PC-3 (cell line): ENCODE data around the gene NES. TPM values are rescaled to one million over a fixed set of nuclear protein-coding genes. Genes with fewer than 3 reads are reported as not detected.

Source experiments
- ATAC-seq: fragments of 200-7000 bp; cut with Tn5 transposase; 2 replicates; pipeline ENCODE4 v1.9.1; 2020; ENCODE audit warnings: mild to moderate bottlenecking, moderate library complexity
- BruUV-seq: library from RNA; stranded (reverse); fragments of 400-500 nt; replicated peaks from 2 replicates; lab custom pipeline; 2021; lab: Mats Ljungman, UMichigan
- CTCF ChIA-PET: fragments of 300-600 bp; sonication (Branson Sonifier 250); formaldehyde crosslinking; loops from one replicate; lab custom pipeline; 2022; ENCODE audit warnings: antibody characterized with exemption; lab: Charles Lee
- POLR2A ChIA-PET: fragments of 300-600 bp; sonication (Branson Sonifier 250); formaldehyde crosslinking; loops from one replicate; lab custom pipeline; 2022; ENCODE audit warnings: antibody characterized with exemption; ENCODE audit not compliant: unreplicated experiment; lab: Charles Lee
- DNase-seq: peaks from one replicate; pipeline ENCODE4 v3.0.0-alpha.2; 2015
- H2AFZ ChIP-seq: fragments of 300-600 bp; sonication (generic); 2 replicates; pipeline ENCODE4 v1.6.0; 2016; ENCODE audit warnings: antibody characterized with exemption, low read length
- H3F3A ChIP-seq: fragments of 300-600 bp; sonication (generic); one replicate; pipeline ENCODE4 v1.6.0; 2017; ENCODE audit warnings: antibody characterized with exemption, low read length, control low read depth, mild to moderate bottlenecking; ENCODE audit not compliant: unreplicated experiment
- H3K27ac ChIP-seq: fragments of 300-600 bp; sonication (generic); 2 replicates; pipeline ENCODE4 v1.5.1; 2016; ENCODE audit warnings: mild to moderate bottlenecking, low read length
- H3K27me3 ChIP-seq: fragments of 300-600 bp; sonication (generic); 2 replicates; pipeline ENCODE4 v1.6.1; 2016; ENCODE audit warnings: low read length, mixed read lengths
- H3K36me3 ChIP-seq: fragments of 300-600 bp; sonication (generic); 2 replicates; pipeline ENCODE4 v1.6.1; 2016; ENCODE audit warnings: low read depth, mixed run types, low read length, mixed read lengths
- H3K4me1 ChIP-seq: fragments of 300-600 bp; sonication (generic); 2 replicates; pipeline ENCODE4 v1.5.1; 2016; ENCODE audit warnings: low read length; ENCODE audit not compliant: insufficient read depth
- H3K4me2 ChIP-seq: fragments of 300-600 bp; sonication (generic); 2 replicates; pipeline ENCODE4 v1.6.0; 2016; ENCODE audit warnings: low read length
- H3K4me3 ChIP-seq: fragments of 300-600 bp; sonication (generic); 2 replicates; pipeline ENCODE4 v1.5.1; 2016; ENCODE audit warnings: mild to moderate bottlenecking, low read length, mixed read lengths
- H3K79me2 ChIP-seq: fragments of 300-600 bp; sonication (generic); 2 replicates; pipeline ENCODE4 v1.6.1; 2017; ENCODE audit warnings: low read length, mixed read lengths
- H3K9ac ChIP-seq: fragments of 300-600 bp; sonication (generic); 2 replicates; pipeline ENCODE4 v1.6.0; 2016; ENCODE audit warnings: mild to moderate bottlenecking, low read length
- H3K9me2 ChIP-seq: fragments of 300-600 bp; sonication (generic); replicated peaks from 2 replicates; pipeline ENCODE4 v1.6.1; 2016; ENCODE audit warnings: mixed run types, low read length, mixed read lengths
- H3K9me3 ChIP-seq: fragments of 300-600 bp; sonication (generic); 2 replicates; pipeline ENCODE4 v1.6.1; 2016; ENCODE audit warnings: low read length, mixed read lengths
- H4K20me1 ChIP-seq: fragments of 300-600 bp; sonication (generic); 2 replicates; pipeline ENCODE4 v1.6.1; 2016; ENCODE audit warnings: low read length, mixed read lengths
- EZH2 ChIP-seq: fragments of 300-600 bp; sonication (generic); IDR thresholded peaks from one replicate; pipeline ENCODE4 v1.6.1; 2017; ENCODE audit warnings: antibody characterized with exemption, mild to moderate bottlenecking, low read length; ENCODE audit not compliant: unreplicated experiment
- EZH2phosphoT487 ChIP-seq: fragments of 300-600 bp; sonication (generic); IDR thresholded peaks from 2 replicates; pipeline ENCODE4 v1.6.1; 2018; ENCODE audit warnings: mild to moderate bottlenecking, antibody characterized with exemption, low read length, borderline replicate concordance
- intact Hi-C: fragments of 100-400 bp; cut with micrococcal nuclease; formaldehyde crosslinking; loops from 2 replicates; pipeline ENCODE4 v1.9.0; 2023
- total RNA-seq: library from RNA; depleted of rRNA; stranded (reverse); fragments of >200 nt; gene quantifications from 2 replicates; pipeline ENCODE4 v1.2.3, GENCODE V29; 2014
- TF ChIP-seq, protein P1 (sequence below): fragments of 300-600 bp; sonication (generic); conservative IDR thresholded peaks from 2 replicates; pipeline ENCODE4 v1.5.1; 2017; ENCODE audit warnings: antibody characterized with exemption, low read depth, mild to moderate bottlenecking, low read length

NES gene
- total RNA-seq, 1 experiment from 2014 or later = 58.2 TPM

DNA sequence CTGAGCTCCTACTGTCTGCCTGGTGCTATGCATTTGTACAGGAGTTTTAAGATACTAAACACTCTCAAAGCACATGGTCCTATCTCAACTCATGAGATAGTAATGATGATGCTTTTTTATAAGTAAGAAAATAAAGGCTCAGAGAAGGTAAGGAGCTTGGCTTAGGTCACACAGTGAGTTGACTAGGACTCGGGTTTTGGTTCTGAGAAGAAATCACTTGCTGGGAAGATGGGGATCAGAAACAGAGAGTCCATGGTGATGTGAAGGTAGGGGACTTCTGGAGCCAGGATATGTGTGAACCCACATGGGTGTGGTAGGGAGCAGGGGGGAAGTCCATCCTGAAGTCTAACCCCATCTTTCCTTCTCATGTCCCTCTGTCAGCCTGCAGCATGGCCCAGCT, 31.5 kb downstream of the NES start:
- Histone ChIP-seq H3K4me3 (no peak overlapping the region), H3F3A (no peaks in the 10 kb centered on the region), H2AFZ (no peak overlapping the region), H3K36me3 (no peaks in the 10 kb centered on the region), H3K9me2 (no peaks in the 10 kb centered on the region), H3K4me1 (no peaks in the 10 kb centered on the region), H3K27ac (no peak overlapping the region), H3K9ac (no peak overlapping the region), H3K4me2 (no peak overlapping the region), H4K20me1 (no peaks in the 10 kb centered on the region), H3K79me2 (no peaks in the 10 kb centered on the region), H3K27me3 (peaks cover 18% of the 10 kb centered on the region), H3K9me3 (no peaks in the 10 kb centered on the region)
- DNase-seq (no peak), ATAC-seq (no peak)
- no TSS peak for BruUV-seq
- CTCF ChIA-PET = no interaction called here
- TF ChIP-seq EZH2 (no peak), EZH2phosphoT487 (no peak)
- TF ChIP-seq, protein P1, sequence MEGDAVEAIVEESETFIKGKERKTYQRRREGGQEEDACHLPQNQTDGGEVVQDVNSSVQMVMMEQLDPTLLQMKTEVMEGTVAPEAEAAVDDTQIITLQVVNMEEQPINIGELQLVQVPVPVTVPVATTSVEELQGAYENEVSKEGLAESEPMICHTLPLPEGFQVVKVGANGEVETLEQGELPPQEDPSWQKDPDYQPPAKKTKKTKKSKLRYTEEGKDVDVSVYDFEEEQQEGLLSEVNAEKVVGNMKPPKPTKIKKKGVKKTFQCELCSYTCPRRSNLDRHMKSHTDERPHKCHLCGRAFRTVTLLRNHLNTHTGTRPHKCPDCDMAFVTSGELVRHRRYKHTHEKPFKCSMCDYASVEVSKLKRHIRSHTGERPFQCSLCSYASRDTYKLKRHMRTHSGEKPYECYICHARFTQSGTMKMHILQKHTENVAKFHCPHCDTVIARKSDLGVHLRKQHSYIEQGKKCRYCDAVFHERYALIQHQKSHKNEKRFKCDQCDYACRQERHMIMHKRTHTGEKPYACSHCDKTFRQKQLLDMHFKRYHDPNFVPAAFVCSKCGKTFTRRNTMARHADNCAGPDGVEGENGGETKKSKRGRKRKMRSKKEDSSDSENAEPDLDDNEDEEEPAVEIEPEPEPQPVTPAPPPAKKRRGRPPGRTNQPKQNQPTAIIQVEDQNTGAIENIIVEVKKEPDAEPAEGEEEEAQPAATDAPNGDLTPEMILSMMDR = no peak
- POLR2A ChIA-PET = no interaction called here
- intact Hi-C loops = no loop called here

DNA sequence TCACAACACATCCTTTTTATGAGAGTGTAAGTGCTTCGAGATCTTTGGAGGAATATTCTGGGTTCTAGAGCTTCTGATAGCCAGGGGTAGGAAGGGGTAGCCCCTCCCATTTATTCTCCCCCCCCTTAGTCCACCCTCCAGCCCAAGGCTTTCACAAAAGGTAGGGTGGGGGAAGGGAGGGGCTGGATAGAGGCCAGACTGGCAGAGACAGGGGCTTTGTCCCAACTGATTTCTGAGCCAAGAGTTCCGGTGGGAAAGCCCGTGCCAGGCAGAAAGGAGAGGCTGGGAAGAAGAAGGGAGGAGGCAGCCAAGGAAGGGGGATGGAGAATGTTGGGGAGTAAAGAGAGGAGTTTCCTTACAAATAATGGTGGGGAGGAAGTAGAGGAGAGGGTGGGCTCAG, 32.2 kb downstream of the NES start:
- BruUV-seq = no TSS peak
- H2AFZ ChIP-seq = no peak overlapping the region
- ChIA-PET CTCF (no interaction called here), POLR2A (no interaction called here)
- no peak overlapping the region for H3K9ac ChIP-seq
- no peaks in the 10 kb centered on the region for H3K79me2 ChIP-seq
- peaks cover 18% of the 10 kb centered on the region for H3K27me3 ChIP-seq
- H4K20me1 ChIP-seq = no peaks in the 10 kb centered on the region
- TF ChIP-seq, protein P1 = no peak
- TF ChIP-seq EZH2 = no peak
- TF ChIP-seq EZH2phosphoT487 = no peak
- H3K27ac ChIP-seq = no peak overlapping the region
- H3K4me3 ChIP-seq = no peak overlapping the region
- DNase-seq (no peak), ATAC-seq (no peak)
- H3K4me1 ChIP-seq = peaks cover 3% of the 10 kb centered on the region
- H3K9me3 ChIP-seq = no peaks in the 10 kb centered on the region
- H3K4me2 ChIP-seq = no peak overlapping the region
- no peaks in the 10 kb centered on the region for H3K9me2 ChIP-seq
- H3F3A ChIP-seq = no peaks in the 10 kb centered on the region
- no peaks in the 10 kb centered on the region for H3K36me3 ChIP-seq
- intact Hi-C loops = no loop called here

DNA sequence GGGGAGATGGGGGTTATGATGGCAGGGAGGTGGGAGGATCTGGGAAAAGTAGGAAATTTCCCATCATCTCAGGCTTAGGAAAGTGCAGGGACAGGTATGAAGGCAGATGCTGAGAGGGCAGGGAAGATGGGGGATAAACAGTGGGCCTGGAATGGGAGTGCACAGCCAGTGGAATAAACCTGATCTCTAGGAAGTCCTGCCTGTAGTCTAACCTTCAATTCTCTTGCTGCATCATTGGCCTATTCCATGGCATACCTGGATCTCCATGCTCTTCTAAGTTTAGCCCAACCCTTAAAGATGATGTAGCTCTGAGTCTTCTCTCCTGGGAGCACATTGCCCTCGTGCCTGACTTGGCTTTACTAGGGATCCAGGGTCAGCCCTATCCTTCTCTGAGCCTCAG, 32.6 kb downstream of the NES start:
- no peak overlapping the region for H3K4me2 ChIP-seq
- POLR2A ChIA-PET = no interaction called here
- no peak overlapping the region for H2AFZ ChIP-seq
- ATAC-seq (no peak), DNase-seq (no peak)
- peaks cover 18% of the 10 kb centered on the region for H3K27me3 ChIP-seq
- H3F3A ChIP-seq = no peaks in the 10 kb centered on the region
- no peak overlapping the region for H3K27ac ChIP-seq
- H3K4me1 ChIP-seq = peaks cover 7% of the 10 kb centered on the region
- H3K79me2 ChIP-seq = no peaks in the 10 kb centered on the region
- CTCF ChIA-PET = no interaction called here
- TF ChIP-seq EZH2phosphoT487 (no peak), EZH2 (no peak)
- TF ChIP-seq, protein P1 = no peak
- no TSS peak for BruUV-seq
- H3K9me2 ChIP-seq = no peaks in the 10 kb centered on the region
- no peaks in the 10 kb centered on the region for H3K9me3 ChIP-seq
- intact Hi-C loops = no loop called here
- H3K4me3 ChIP-seq = no peak overlapping the region
- H4K20me1 ChIP-seq = no peaks in the 10 kb centered on the region
- no peaks in the 10 kb centered on the region for H3K36me3 ChIP-seq
- no peak overlapping the region for H3K9ac ChIP-seq
